ENCODE measurements around the gene PER1. TPM values are rescaled to one million over a fixed set of nuclear protein-coding genes. Genes with fewer than 3 reads are reported as not detected.

PER1 gene
- total RNA-seq, 2 experiments from 2014 or later = 35.0 to 38.1 TPM

GRCh38 chr17:8153031-8153451, 837 bp upstream of the PER1 start:
- Mint-ChIP-seq H3K27me3 (ENCODE audit: low read depth) (no peaks in the 10 kb centered on the region), H3K36me3 (ENCODE audit: low read depth) (peaks cover 15% of the 10 kb centered on the region), H3K9me3 (ENCODE audit: insufficient read depth) (no peaks in the 10 kb centered on the region), H3K4me3 (peak overlapping the region; percentile 61), H3K27ac (peak overlapping the region; percentile 91), H3K4me1 (ENCODE audit: low read depth) (peaks cover 15% of the 10 kb centered on the region)
- ChIA-PET POLR2A (interaction anchor here (2.7 to 8.1 kb wide), 2 partner anchors 11 to 20 kb away, joined by 15 to 164 read pairs; partner anchors contain the start of gene VAMP2), CTCF (interaction anchor here (1.1 to 14.0 kb wide), 2 partner anchors 15 to 33 kb away, joined by 3 to 165 read pairs; no protein-coding TSS in a partner anchor)
- DNase-seq (no peak), ATAC-seq (no peak)

- ChIA-PET CTCF (interaction anchor here (1.0 to 14.0 kb wide), 2 partner anchors 13 to 32 kb away, joined by 3 to 165 read pairs; no protein-coding TSS in a partner anchor), POLR2A (interaction anchor here (0.7 to 8.1 kb wide), 7 partner anchors 12 to 95 kb away, joined by 3 to 164 read pairs (median 5); partner anchors contain the start of genes CTC1 and VAMP2)
- Mint-ChIP-seq H3K4me3 (peak overlapping the region; percentile 85), H3K36me3 (ENCODE audit: low read depth) (peaks cover 23% of the 10 kb centered on the region), H3K27me3 (ENCODE audit: low read depth) (no peaks in the 10 kb centered on the region), H3K27ac (peak overlapping the region; percentile 91), H3K9me3 (ENCODE audit: insufficient read depth) (no peaks in the 10 kb centered on the region), H3K4me1 (ENCODE audit: low read depth) (peaks cover 15% of the 10 kb centered on the region)
- ATAC-seq (no peak), DNase-seq (no peak)
Measured at GRCh38 chr17:8151641-8152111, 528 bp downstream of the PER1 start.

GRCh38 chr17:8151120-8151640, 1.0 kb downstream of the PER1 start:
- ATAC-seq (peak; percentile 42), DNase-seq (peak; percentile 93)
- Mint-ChIP-seq H3K4me1 (ENCODE audit: low read depth) (peaks cover 15% of the 10 kb centered on the region), H3K36me3 (ENCODE audit: low read depth) (peaks cover 28% of the 10 kb centered on the region), H3K4me3 (peak overlapping the region; percentile 85), H3K27me3 (ENCODE audit: low read depth) (no peaks in the 10 kb centered on the region), H3K27ac (peak overlapping the region; percentile 91), H3K9me3 (ENCODE audit: insufficient read depth) (no peaks in the 10 kb centered on the region)
- ChIA-PET CTCF (interaction anchor here (14.0 kb wide), 1 partner anchor 13 kb away, joined by 165 read pairs; no protein-coding TSS in a partner anchor), POLR2A (interaction anchor here (0.6 to 8.1 kb wide), 6 partner anchors 8 to 71 kb away, joined by 3 to 164 read pairs (median 3); no protein-coding TSS in a partner anchor)

- peaks cover 31% of the 10 kb centered on the region for H3K36me3 Mint-ChIP-seq (ENCODE audit: low read depth)
- POLR2A ChIA-PET = interaction anchor here (0.6 to 8.1 kb wide), 5 partner anchors 9 to 71 kb away, joined by 3 to 164 read pairs (median 4); no protein-coding TSS in a partner anchor
- CTCF ChIA-PET = interaction anchor here (14.0 kb wide), 1 partner anchor 12 kb away, joined by 165 read pairs; no protein-coding TSS in a partner anchor
- peak overlapping the region; percentile 85 for H3K4me3 Mint-ChIP-seq
- no peak for DNase-seq
- peak overlapping the region; percentile 72 for H3K27ac Mint-ChIP-seq
- ATAC-seq = no peak
- peaks cover 15% of the 10 kb centered on the region for H3K4me1 Mint-ChIP-seq (ENCODE audit: low read depth)
- H3K27me3 Mint-ChIP-seq (ENCODE audit: low read depth) = no peaks in the 10 kb centered on the region
- H3K9me3 Mint-ChIP-seq (ENCODE audit: insufficient read depth) = no peaks in the 10 kb centered on the region
Measured at GRCh38 chr17:8150194-8151119, 1.7 kb downstream of the PER1 start.

- peaks cover 31% of the 10 kb centered on the region for H3K36me3 Mint-ChIP-seq (ENCODE audit: low read depth)
- no peak for DNase-seq
- CTCF ChIA-PET = interaction anchor here (14.0 kb wide), 1 partner anchor 11 kb away, joined by 165 read pairs; no protein-coding TSS in a partner anchor
- ATAC-seq = no peak
- H3K4me3 Mint-ChIP-seq = no peak overlapping the region
- H3K27me3 Mint-ChIP-seq (ENCODE audit: low read depth) = no peaks in the 10 kb centered on the region
- H3K4me1 Mint-ChIP-seq (ENCODE audit: low read depth) = peaks cover 15% of the 10 kb centered on the region
- no peaks in the 10 kb centered on the region for H3K9me3 Mint-ChIP-seq (ENCODE audit: insufficient read depth)
- POLR2A ChIA-PET = interaction anchor here (0.6 to 8.1 kb wide), 5 partner anchors 10 to 94 kb away, joined by 3 to 164 read pairs (median 12); no protein-coding TSS in a partner anchor
- H3K27ac Mint-ChIP-seq = peak overlapping the region; percentile 43
Measured at GRCh38 chr17:8149419-8150193, 2.6 kb downstream of the PER1 start.

GRCh38 chr17:8148560-8148959, 3.6 kb downstream of the PER1 start:
- DNase-seq (no peak), ATAC-seq (no peak)
- ChIA-PET CTCF (interaction anchor here (1.2 kb wide), 1 partner anchor 9 kb away, joined by 8 read pairs; no protein-coding TSS in a partner anchor), POLR2A (interaction anchor here (3.5 kb wide), 1 partner anchor 25 kb away, joined by 12 read pairs; no protein-coding TSS in a partner anchor)
- H3K4me1 Mint-ChIP-seq (ENCODE audit: low read depth) = peaks cover 15% of the 10 kb centered on the region
- H3K27me3 Mint-ChIP-seq (ENCODE audit: low read depth) = no peaks in the 10 kb centered on the region
- no peak overlapping the region for H3K27ac Mint-ChIP-seq
- no peak overlapping the region for H3K4me3 Mint-ChIP-seq
- H3K9me3 Mint-ChIP-seq (ENCODE audit: insufficient read depth) = no peaks in the 10 kb centered on the region
- H3K36me3 Mint-ChIP-seq (ENCODE audit: low read depth) = peaks cover 34% of the 10 kb centered on the region

- Mint-ChIP-seq H3K36me3 (ENCODE audit: low read depth) (peaks cover 35% of the 10 kb centered on the region), H3K27ac (no peak overlapping the region), H3K27me3 (ENCODE audit: low read depth) (no peaks in the 10 kb centered on the region), H3K4me3 (no peak overlapping the region), H3K9me3 (ENCODE audit: insufficient read depth) (no peaks in the 10 kb centered on the region), H3K4me1 (ENCODE audit: low read depth) (peaks cover 15% of the 10 kb centered on the region)
- ATAC-seq (no peak), DNase-seq (no peak)
- CTCF ChIA-PET = interaction anchor here (1.2 kb wide), 1 partner anchor 9 kb away, joined by 8 read pairs; no protein-coding TSS in a partner anchor
- POLR2A ChIA-PET = interaction anchor here (1.0 to 3.5 kb wide), 2 partner anchors 8 to 25 kb away, joined by 3 to 12 read pairs; no protein-coding TSS in a partner anchor
Measured at GRCh38 chr17:8147805-8148404, 4.3 kb downstream of the PER1 start.

- ChIA-PET POLR2A (interaction anchor here (1.0 to 3.5 kb wide), 2 partner anchors 8 to 26 kb away, joined by 3 to 12 read pairs; no protein-coding TSS in a partner anchor), CTCF (interaction anchor here (1.2 kb wide), 1 partner anchor 8 kb away, joined by 8 read pairs; no protein-coding TSS in a partner anchor)
- ATAC-seq (no peak), DNase-seq (no peak)
- no peaks in the 10 kb centered on the region for H3K9me3 Mint-ChIP-seq (ENCODE audit: insufficient read depth)
- H3K4me1 Mint-ChIP-seq (ENCODE audit: low read depth) = peaks cover 15% of the 10 kb centered on the region
- H3K27ac Mint-ChIP-seq = no peak overlapping the region
- H3K27me3 Mint-ChIP-seq (ENCODE audit: low read depth) = no peaks in the 10 kb centered on the region
- H3K36me3 Mint-ChIP-seq (ENCODE audit: low read depth) = peaks cover 40% of the 10 kb centered on the region
- H3K4me3 Mint-ChIP-seq = no peak overlapping the region
Measured at GRCh38 chr17:8147141-8147804, 4.9 kb downstream of the PER1 start.

- no peaks in the 10 kb centered on the region for H3K27me3 Mint-ChIP-seq (ENCODE audit: low read depth)
- DNase-seq = no peak
- H3K4me3 Mint-ChIP-seq = no peak overlapping the region
- peaks cover 11% of the 10 kb centered on the region for H3K4me1 Mint-ChIP-seq (ENCODE audit: low read depth)
- CTCF ChIA-PET = no interaction called here
- no peak for ATAC-seq
- H3K9me3 Mint-ChIP-seq (ENCODE audit: insufficient read depth) = no peaks in the 10 kb centered on the region
- H3K27ac Mint-ChIP-seq = no peak overlapping the region
- H3K36me3 Mint-ChIP-seq (ENCODE audit: low read depth) = peaks cover 46% of the 10 kb centered on the region
- POLR2A ChIA-PET = interaction anchor here (1.0 to 3.5 kb wide), 3 partner anchors 9 to 27 kb away, joined by 3 to 12 read pairs (median 3); no protein-coding TSS in a partner anchor
Measured at GRCh38 chr17:8146381-8147140, 5.6 kb downstream of the PER1 start.

Data from activated CD8-positive, alpha-beta T cell treated with anti-CD3 and anti-CD28 coated beads, Interleukin-2, amount 10 ng/mL, durations not matched to agents 7 days and 5 days (primary cell).